ENCODE data around the gene OSGIN1. TPM values are rescaled to one million over a fixed set of nuclear protein-coding genes. Genes with fewer than 3 reads are reported as not detected.

The OSGIN1 gene
- total RNA-seq (ENCODE audit: unreplicated experiment), result 0.31 TPM
- long read RNA-seq, result 0 reads

GRCh38 chr16:83952940-83953795 is at the start of gene OSGIN1:
OSGIN1 (plus strand) TSS chr16:83953240; CDS start chr16:83957672, 4,432 bp downstream.
- H3K36me3 Mint-ChIP-seq (ENCODE audit: low read depth, unreplicated experiment), result no peaks in the 10 kb centered on the region
- no peaks in the 10 kb centered on the region for H3K4me1 Mint-ChIP-seq (ENCODE audit: unreplicated experiment)
- TF ChIP-seq, protein P1, sequence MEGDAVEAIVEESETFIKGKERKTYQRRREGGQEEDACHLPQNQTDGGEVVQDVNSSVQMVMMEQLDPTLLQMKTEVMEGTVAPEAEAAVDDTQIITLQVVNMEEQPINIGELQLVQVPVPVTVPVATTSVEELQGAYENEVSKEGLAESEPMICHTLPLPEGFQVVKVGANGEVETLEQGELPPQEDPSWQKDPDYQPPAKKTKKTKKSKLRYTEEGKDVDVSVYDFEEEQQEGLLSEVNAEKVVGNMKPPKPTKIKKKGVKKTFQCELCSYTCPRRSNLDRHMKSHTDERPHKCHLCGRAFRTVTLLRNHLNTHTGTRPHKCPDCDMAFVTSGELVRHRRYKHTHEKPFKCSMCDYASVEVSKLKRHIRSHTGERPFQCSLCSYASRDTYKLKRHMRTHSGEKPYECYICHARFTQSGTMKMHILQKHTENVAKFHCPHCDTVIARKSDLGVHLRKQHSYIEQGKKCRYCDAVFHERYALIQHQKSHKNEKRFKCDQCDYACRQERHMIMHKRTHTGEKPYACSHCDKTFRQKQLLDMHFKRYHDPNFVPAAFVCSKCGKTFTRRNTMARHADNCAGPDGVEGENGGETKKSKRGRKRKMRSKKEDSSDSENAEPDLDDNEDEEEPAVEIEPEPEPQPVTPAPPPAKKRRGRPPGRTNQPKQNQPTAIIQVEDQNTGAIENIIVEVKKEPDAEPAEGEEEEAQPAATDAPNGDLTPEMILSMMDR (IDR thresholded peaks at IDR 0.05; ENCODE audit: unreplicated experiment), result no peak
- no peaks in the 10 kb centered on the region for H3K9me3 Mint-ChIP-seq (ENCODE audit: unreplicated experiment)
- no peak within 1 kb of the TSS for H3K4me3 Mint-ChIP-seq (ENCODE audit: unreplicated experiment)
- peaks cover 13% of the 10 kb centered on the region for H3K27me3 Mint-ChIP-seq (ENCODE audit: unreplicated experiment)
- no peak for DNase-seq (ENCODE audit: low spot score)
- H3K27ac Mint-ChIP-seq (ENCODE audit: unreplicated experiment), result no peak within 1 kb of the TSS

GRCh38 chr16:83903751-83904150 is 49.3 kb upstream of the OSGIN1 start:
- Mint-ChIP-seq H3K27me3 (ENCODE audit: unreplicated experiment) (peaks cover 4% of the 10 kb centered on the region), H3K4me1 (ENCODE audit: unreplicated experiment) (peaks cover 6% of the 10 kb centered on the region), H3K9me3 (ENCODE audit: unreplicated experiment) (no peaks in the 10 kb centered on the region), H3K4me3 (ENCODE audit: unreplicated experiment) (no peak overlapping the region), H3K27ac (ENCODE audit: unreplicated experiment) (no peak overlapping the region), H3K36me3 (ENCODE audit: low read depth, unreplicated experiment) (no peaks in the 10 kb centered on the region)
- no peak for DNase-seq (ENCODE audit: low spot score)
- TF ChIP-seq, protein P1 (IDR thresholded peaks at IDR 0.05; ENCODE audit: unreplicated experiment), result no peak

GRCh38 chr16:83906683-83907082 is 46.4 kb upstream of the OSGIN1 start:
- Mint-ChIP-seq H3K27me3 (ENCODE audit: unreplicated experiment) (peaks cover 3% of the 10 kb centered on the region), H3K9me3 (ENCODE audit: unreplicated experiment) (no peaks in the 10 kb centered on the region), H3K27ac (ENCODE audit: unreplicated experiment) (no peak overlapping the region), H3K4me3 (ENCODE audit: unreplicated experiment) (no peak overlapping the region), H3K4me1 (ENCODE audit: unreplicated experiment) (no peaks in the 10 kb centered on the region), H3K36me3 (ENCODE audit: low read depth, unreplicated experiment) (no peaks in the 10 kb centered on the region)
- DNase-seq (ENCODE audit: low spot score), result no peak
- TF ChIP-seq, protein P1 (IDR thresholded peaks at IDR 0.05; ENCODE audit: unreplicated experiment), result no peak

DNA sequence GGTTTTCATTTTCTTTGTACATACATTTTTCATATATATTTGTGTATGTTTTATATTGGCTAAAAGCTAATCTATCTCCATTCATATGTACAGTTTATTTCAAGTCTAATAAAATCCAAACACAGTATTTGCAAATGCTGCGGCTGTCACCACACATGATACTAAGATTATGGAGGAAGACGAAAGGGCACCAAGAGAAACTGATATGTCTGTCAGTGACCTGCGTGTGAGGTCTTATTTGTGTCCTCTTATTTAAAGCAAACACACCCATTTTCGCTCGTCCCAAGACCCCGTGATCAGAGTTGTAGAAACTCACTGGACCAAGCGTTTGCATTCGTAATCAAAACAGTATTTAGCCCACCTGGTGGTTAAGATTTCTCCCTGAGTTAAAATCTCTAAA is 45.9 kb upstream of the OSGIN1 start:
- Mint-ChIP-seq H3K4me1 (ENCODE audit: unreplicated experiment) (no peaks in the 10 kb centered on the region), H3K36me3 (ENCODE audit: low read depth, unreplicated experiment) (no peaks in the 10 kb centered on the region), H3K4me3 (ENCODE audit: unreplicated experiment) (no peak overlapping the region), H3K27ac (ENCODE audit: unreplicated experiment) (no peak overlapping the region), H3K27me3 (ENCODE audit: unreplicated experiment) (peaks cover 2% of the 10 kb centered on the region), H3K9me3 (ENCODE audit: unreplicated experiment) (no peaks in the 10 kb centered on the region)
- DNase-seq (ENCODE audit: low spot score), result no peak
- TF ChIP-seq, protein P1 (IDR thresholded peaks at IDR 0.05; ENCODE audit: unreplicated experiment), result no peak

GRCh38 chr16:83907631-83908250 is 45.3 kb upstream of the OSGIN1 start:
- H3K4me1 Mint-ChIP-seq (ENCODE audit: unreplicated experiment), result no peaks in the 10 kb centered on the region

More at GRCh38 chr16:83907631-83908250, 45.3 kb upstream of the OSGIN1 start:
- H3K27me3 Mint-ChIP-seq (ENCODE audit: unreplicated experiment), result peaks cover 3% of the 10 kb centered on the region
- no peaks in the 10 kb centered on the region for H3K36me3 Mint-ChIP-seq (ENCODE audit: low read depth, unreplicated experiment)
- no peak overlapping the region for H3K4me3 Mint-ChIP-seq (ENCODE audit: unreplicated experiment)
- no peak for DNase-seq (ENCODE audit: low spot score)
- H3K27ac Mint-ChIP-seq (ENCODE audit: unreplicated experiment), result no peak overlapping the region
- H3K9me3 Mint-ChIP-seq (ENCODE audit: unreplicated experiment), result no peaks in the 10 kb centered on the region
- TF ChIP-seq, protein P1 (IDR thresholded peaks at IDR 0.05; ENCODE audit: unreplicated experiment), result no peak
